NCI-H748 treated with DMSO at 0.1 percent for 48 hours (cell line): Measurements from ENCODE around the gene GGTLC3.
"Not testable (repeated sequence)": the region's sequence is repeated elsewhere in the genome, so short reads cannot be mapped to it uniquely, and the experiment has no call there.

Source experiments
- DNase-seq: peaks from one replicate; lab custom pipeline; 2025; lab: John Stamatoyannopoulos, UW

The GGTLC3 gene

DNA sequence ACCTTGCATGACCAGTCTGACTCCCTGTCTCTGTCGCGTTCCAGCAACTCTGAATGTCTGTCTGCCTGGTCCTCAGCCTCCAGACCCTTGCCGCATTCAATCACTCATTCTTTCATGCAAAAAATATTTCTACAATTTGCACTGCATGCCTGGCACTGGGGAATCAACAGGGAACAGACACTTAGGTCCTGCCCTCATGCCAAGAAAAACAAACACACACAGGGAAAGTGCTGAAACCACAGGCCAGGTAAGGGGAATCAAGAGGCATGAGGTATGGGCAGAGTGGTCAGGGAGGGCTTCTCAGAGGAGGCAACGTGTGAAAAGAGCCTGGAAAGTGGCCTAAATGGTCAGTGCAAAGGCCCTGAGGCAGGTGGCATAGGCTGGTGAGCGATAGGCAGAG, at the start of gene GGTLC3:
Gene GGTLC3, minus strand, starts transcription at position 101 of the 400 bp plus-strand sequence. CDS start 264 bp downstream, outside the sequence.
- DNase-seq: not testable (repeated sequence)

DNA sequence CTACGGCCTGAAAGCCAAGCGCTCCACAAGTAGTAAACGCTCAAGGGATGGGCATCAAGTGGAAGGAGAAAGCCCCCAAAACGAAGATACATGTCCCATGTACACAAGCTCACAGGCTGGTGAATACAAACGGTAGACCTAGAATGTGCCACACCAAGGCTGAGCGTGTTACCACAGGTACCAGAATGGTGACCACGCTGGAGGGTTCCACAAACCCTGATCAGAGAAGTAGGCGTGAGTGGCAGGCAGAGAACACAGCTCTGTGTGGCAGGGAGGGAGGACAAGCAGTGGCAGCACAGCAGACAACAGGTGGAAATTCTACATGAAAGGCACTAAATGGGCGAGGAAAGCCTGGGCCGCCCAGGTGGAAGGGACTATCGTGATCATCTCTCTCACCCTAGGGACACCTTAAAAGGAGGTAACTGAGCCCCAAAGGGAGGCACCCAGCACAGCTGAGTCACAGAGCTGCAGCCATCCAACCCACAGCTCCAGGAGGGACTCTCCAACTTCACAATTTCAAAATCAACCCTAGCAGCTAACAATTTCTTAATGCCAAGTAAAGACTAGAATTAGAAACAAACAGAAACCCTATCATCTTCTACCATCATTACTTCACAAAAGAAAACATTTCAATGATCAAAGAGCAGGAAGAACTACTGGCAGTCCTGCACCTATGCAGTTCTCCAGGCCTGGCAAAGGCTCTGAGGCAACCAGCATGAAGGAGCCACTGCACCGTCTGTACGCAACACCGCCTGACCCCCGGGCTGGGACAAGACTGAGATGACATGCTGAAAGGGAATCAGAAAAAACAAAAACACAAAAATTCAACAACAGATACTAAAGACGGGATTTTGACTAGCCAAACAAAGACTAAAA, 42.4 kb upstream of the GGTLC3 start:
- not testable (repeated sequence) for DNase-seq

DNA sequence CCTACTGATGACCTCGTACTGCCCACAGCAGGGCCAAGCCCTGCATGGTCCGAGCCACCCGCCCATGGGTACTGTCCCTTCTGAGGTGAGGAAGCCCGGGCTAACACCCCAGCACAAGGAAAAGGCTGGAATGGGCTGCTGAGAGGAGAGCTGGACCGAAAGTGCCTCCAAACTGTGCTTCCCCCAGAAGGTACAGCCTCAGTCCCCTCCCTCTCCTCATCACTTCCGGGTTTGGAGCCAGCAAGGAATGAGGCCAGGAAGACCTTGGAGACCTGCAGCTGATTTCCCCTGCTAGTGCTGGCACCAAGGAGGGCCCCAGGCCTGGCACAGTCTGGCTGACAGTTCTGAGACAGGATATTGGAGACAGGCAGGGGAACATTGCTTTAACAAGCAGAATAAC, 41.0 kb upstream of the GGTLC3 start:
- not testable (repeated sequence) for DNase-seq

DNA sequence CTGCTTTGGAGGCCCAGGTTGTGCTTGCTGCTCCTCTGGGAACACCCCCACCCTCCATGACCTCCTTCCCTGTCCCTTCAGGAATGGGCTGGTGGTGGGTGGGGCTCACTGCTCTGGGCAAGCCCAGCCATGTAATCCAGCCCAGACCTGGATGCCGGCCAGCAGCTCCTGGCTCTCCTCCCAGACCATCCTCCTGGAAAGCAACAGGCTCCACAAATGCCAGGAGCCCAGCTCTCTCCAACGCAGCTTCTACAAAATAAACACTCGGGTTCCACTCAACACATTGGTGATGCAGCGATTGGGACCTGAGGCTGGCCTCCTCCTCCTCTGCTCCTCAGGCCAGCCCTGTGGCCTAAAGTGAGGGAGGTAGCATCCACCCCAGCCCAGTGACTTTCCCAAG, 40.6 kb upstream of the GGTLC3 start:
- not testable (repeated sequence) for DNase-seq

DNA sequence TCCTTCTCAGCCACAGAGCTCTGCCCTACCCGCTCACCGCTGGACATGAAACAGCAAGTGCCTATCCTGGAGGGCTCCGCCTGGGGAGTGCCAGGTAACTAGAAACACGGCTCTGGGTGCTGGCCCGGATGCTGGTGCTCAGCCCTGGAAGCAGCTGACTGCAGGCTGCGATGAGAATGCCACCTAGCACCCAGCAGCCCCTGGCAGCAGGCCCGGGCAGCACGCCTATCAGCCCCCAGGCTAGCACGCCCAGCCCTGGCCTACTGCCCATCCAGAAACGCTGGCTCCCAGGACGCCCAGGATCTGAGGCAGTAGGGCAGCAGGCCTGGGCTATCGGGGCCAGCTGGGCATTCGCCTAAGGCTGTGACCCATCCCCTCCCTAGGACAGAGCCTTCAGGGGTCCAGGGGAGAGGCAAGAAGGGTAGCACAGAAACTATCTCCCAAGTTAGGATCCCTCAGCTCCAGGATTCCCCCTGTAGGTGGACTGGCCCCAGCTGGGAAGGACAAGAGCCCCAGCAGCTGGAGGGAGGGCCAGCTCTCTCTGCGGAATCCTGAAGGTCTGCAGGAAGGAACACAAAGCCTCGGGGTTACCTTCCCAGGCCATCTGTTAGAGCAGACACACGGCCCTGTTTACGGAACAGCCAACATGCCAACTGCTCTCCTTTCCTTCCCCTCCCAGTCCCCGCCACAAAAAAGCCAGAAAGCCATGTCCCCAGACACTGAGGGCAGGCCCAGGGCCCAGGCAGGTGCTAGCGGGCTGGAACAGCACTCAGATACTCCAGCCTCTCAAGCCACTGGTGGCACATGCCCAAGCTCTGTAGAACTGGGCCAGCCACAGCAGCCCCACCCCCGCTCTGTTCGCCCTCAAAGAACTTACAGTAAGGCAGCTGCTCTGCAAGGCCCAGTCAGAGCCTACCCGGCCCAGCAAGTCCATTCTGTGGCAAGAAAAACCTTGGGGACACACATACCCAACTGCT, 36.6 kb upstream of the GGTLC3 start:
- not testable (repeated sequence) for DNase-seq

DNA sequence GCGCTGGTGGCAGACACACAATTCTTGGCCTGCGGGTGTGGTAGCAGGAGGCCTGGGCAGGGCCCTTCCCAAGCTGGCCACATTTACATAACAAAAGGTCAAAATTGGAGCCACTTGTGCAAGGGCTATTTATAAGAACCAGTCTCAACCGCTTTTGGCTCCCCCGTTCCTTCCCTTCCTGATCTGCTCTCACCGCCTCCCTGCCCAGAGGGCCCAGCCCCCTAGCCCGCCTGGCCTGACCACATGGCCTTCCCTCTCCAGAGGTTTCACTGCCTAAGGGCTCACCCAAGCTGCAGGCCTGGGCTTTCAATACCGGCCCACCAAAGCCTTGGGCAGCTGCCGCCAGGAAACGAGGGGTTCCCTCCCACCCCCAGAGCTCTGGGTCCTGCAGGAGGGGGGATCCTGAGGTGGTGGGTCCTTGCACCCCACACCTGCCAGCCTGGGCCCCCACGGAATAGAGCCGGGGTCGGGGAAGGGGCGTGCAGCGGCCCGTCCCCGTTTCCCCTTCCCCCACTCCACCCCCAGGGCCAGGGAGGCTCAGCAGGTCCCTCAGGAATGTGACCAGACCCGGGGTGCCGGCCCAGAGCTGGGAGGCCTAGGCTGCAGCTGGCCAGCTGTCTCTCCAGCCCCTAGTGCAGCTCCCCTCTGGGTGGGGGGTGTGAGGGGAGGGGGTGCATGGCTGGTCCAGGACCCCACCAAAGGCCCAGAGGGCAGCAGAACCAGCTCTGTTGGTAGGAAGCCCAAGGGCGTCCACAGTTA, 35.1 kb upstream of the GGTLC3 start:
- not testable (repeated sequence) for DNase-seq

DNA sequence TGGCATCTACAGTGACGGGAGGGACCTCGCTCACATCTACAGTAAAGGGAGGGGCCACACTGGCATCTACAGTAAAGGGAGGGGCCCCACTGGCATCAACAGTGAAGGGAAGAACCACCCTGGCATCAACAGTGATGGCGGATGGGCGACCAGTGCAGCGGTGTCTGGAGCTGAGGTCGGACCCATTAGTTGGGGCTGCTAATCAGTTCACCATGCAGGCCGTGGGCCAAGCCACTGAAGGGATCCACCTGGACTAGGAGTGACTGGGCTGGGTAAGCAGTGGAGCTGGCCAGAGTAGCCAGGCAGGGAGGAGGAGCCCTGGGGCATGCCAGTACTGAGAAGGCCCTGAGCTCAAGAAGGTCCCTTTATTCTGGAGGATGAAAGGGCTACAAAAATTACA, 33.1 kb upstream of the GGTLC3 start:
- DNase-seq: not testable (repeated sequence)

DNA sequence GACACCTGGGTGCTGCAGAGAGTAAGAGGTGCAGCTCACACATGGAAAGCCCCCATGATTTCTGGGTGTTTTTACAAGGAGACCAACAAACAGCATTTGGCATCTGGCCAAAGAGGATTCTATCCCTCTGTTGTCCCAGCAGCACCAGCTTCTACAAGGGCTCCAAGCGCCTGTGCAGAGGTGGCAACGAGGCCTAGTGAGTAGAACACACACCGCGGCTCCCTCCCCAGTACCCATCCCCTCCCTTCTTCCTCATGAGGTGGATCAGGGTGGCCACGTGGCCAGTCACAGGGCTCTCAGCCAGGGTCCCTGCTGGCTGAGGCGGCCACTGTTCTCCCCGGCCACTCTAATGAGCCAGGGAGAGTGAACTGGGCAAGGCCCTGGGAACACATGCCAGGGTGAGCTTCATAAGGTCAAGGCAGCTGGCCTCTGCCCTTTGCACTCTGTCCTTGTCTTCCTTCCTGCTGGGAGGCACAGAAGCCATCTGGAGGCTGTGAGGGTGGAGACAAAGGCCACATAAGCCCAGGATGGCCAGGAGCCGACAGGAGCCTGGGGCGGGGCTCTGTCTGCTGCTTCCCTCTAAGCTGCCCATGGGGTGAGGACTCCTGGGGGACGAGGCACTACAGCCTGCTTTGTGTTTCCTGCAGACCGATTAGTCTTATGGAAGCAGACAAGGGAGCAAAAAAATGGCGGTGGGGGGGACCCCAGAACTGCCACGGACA, 31.7 kb upstream of the GGTLC3 start:
- not testable (repeated sequence) for DNase-seq

DNA sequence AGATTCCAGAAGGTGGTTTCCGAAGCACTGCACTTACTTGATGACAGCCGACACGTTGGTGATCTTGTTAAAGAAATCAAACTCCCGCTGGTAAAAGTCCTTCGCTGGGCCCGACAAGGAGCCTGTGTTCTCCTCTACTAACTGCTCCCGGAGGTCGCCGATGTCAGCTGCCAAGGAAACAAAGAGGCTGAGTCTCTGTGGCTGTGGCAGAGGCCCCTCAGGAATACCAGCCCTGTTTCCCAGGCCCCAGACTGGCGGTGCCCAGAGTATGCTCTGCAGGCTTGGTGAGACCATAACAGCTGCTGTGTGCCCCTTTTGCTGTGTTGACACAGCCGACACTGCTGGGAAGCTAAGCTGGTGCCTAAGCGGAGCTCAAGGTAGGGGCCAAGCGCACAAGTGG, 26.7 kb upstream of the GGTLC3 start:
- not testable (repeated sequence) for DNase-seq

DNA sequence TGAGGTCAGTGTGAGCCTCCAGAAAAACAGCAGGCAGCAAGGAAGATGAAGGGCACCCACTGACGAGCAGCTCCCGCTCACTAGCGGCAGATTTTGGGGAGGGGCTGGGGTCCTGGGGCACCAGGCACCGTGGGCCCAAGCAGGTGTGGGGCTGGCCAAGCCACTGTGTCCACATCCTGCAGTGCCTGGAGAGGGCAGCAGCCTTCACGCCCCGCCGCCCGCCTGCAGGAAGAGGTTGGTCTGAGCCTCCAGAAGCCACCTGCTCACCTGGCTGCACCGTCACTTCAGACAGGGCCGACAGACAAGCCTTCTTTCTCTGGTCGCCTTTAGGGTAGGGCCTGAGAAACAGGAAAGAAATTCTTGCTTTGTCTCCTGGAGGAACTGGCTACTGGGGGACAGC, 25.4 kb upstream of the GGTLC3 start:
- DNase-seq: not testable (repeated sequence)

DNA sequence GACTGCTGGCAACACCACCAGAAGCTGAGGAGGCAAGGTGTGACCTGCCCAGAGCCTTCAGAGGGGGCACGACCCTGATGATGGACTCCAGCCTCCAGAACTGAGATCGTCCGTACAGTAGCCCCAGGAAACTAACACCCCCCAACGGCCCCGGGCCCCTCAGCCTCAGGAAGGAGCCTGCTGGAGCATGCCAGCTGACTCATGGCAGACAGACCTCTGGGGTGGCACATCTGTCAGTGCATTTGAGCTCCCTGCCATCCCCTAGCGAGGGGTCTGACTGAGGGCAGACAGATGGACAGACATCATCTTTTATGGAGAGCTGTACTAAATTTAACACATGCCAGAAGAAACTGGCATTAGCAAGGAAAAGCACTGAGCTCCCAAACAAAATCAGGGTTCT, 22.0 kb upstream of the GGTLC3 start:
- DNase-seq: not testable (repeated sequence)

DNA sequence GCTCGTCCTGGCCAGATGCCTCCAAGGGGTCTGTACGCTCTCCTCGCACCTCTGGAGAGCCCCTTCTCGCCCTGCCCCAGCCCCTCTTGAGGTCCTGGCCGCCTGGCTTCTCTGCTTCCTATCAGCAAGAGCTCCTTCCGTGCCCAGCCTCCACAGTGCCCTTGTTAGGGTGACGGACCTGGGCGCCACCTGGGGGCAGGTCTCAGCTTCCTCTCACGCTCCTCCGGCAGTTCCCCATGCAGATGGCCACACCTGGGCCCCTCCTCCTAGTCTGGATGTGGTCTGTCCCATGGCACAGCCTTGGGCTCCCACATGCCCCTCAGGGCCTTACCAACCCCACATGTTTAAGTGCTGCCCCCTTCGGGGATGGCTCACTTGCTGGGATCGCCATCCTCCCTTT, 16.4 kb upstream of the GGTLC3 start:
- not testable (repeated sequence) for DNase-seq

DNA sequence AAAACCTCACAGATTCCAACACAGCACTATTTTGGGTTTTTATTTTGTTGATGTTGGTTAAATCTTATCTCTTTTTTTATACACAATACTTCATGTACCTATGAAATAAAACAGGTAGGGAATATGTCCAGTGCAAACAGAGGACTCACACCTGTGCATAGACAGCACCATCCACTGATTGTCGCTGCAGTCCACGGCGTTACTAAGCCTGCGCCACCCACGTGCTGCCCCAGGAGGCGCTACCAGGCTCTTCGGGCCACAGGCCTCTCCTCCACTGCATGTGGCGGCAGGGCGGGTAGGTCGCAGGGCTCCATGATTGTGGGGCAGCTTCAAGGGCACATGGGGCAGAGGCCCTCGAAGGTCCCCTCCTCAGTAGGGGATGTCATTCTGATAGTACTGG, 15.7 kb upstream of the GGTLC3 start:
- not testable (repeated sequence) for DNase-seq

DNA sequence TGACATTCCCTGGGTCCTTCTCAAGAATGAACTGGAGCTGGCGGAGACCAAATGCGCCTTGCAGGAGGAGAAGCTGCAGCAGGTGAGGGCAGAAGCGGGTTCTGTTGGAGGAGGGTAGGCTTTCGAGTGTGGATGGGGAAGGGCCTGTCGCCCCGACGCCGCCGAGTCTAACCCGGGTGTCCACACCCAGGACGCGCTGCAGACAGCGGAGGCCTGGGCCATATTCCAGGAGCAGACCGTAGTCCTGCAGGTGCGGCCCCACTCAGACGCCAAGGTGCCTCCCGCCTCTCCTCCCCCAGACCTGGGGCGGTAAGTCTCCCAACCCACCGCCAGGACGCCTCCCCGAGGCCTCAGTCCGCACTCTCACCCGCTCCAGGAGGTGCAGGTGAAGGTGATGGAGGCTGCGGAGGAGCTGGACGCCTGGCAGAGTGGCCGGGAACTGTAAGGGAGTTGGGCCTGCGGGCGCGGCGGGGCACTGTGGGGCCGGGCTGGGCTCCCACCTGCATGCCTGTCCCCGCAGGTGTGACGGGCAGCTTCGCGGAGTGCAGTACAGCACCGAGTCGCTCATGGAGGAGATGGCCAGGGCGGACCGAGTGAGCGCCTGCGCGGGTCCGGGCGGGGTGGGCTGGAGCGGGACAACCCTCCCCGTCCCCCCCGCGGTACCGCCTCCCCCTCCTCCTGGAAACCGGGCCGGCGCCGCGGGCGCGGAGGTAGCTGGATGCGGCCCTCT, 11.6 kb upstream of the GGTLC3 start:
- not testable (repeated sequence) for DNase-seq

DNA sequence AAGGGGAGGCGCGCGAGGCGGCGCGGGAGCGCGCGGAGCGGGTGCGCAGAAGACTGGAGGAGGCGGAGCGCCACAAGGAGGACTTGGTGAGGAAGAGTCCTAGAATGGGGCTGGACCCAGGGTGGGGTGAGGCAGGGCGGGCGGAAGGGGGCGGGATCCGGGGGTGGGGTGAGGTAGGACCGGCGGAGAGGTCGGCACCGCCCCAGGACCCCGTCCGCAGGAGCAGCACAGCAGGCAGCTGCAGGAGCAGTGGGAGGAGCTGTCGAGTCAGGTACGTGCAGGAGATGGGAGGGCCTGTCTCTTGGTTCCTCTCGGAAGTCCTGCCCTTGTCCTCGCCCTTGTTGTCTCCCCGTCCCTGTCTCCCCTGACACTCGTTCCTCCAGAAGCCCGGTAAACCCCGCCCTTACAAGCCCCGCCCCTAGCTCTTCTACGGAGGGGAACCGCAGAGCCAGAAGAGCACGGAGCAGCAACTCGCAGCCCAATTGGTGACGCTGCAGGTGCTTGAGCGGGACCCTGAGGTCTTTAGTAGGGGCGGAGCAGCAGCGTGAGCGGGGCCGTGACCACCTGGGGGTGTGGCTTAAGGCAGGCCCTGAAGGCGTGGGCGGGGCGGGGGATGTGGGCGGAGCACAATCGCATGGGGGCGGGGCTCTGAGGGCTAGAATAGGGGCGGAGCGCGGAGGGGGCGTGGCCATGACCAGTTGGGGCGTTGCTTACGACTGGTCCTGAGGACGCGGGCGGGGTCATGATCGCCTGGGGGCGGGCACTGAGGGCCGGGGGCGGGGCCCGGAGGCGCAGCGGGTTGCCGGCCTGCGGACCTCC, 10.8 kb upstream of the GGTLC3 start:
- not testable (repeated sequence) for DNase-seq

DNA sequence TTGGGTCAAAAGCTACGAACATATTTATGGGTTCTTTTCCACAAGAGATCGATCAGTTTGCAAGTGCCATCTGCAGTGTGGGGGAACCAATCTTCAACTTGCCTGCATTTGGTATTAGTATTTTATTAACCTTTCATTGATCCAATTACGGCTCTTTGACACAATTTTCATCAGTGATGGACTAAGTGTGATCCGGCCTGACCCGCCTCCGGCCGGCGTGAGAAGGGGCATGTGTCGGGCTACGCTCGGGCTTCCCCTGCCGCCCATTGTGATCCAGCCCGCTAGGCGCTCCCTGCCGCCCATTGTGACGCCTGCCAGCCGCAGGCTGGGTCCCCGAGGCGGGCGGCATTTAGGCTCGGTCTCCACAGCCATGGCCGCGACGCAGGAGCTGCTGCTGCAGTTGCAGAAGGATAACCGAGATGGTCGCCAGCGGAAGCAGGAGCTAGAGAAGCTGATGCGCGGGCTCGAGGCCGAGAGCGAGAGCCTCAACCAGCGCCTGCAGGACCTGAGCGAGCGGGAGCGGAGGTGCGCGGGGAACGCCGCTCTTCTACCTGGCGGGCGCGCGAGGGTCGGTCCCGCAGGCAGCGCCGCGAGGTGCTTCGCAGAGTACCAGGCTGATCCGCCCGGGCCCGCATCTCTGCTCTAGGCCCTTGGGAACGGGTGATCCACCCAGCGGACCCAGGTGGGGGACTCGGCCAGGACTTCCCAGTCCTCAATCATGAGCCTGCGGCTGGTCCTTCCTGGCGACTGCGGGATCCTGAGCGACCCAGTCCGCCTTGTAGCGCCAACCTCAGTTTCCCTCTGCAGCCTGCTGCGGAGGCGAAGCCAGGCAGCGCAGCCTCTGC, 10.0 kb upstream of the GGTLC3 start, which contains the start of gene TMEM191B:
Gene TMEM191B, plus strand, starts transcription at position 51 of the 845 bp plus-strand sequence. Its CDS starts 179 bp downstream, at position 230.
- DNase-seq: not testable (repeated sequence)

DNA sequence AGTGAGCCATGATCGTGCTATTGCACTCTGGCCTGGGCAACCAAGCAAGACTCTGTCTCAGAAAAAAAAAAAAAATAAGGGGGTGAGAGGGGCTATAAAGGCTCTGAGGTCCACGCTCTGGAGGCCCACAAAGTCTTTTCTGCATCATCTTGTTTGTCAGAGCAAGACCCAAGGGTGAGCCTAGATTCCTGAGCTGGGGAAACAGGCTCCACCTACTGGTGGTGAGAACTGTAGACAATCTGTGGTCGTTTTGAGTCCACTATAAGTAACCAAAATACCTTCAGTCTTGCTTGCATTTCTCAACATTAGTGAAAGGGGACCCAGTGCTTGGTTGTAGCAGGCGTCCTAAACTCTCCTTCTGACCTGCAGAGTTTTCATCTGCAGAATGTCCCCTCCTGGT, 5.4 kb upstream of the GGTLC3 start:
- DNase-seq: not testable (repeated sequence)

DNA sequence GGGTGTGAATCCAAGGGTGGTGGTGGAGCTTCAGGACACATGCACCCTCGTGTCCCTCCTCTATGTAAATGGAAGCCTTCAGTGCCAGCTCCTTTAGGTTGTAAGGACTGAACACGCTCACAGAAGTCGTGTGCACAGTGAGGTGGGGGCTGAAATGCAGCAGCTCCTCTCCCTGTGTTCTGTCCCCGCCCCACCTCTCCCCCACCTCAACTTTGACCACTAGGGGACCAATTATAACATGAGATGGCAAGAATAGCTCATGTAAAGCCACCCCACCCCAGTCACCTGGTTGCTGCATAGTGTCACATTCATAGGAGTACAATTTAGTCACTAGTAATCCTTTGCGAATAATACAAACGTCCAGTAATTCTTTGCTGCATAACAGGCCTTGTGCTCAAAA, 4.8 kb upstream of the GGTLC3 start:
- DNase-seq: not testable (repeated sequence)
